SKM-1 (cell line): Measurements from ENCODE around the gene CIT.
"Not testable (repeated sequence)": the region's sequence is repeated elsewhere in the genome, so short reads cannot be mapped to it uniquely, and the experiment has no call there.

Experiments
- DNase-seq: peaks from one replicate; lab custom pipeline; 2025; ENCODE audit not compliant: unreplicated experiment; lab: John Stamatoyannopoulos, UW

CIT gene

DNA sequence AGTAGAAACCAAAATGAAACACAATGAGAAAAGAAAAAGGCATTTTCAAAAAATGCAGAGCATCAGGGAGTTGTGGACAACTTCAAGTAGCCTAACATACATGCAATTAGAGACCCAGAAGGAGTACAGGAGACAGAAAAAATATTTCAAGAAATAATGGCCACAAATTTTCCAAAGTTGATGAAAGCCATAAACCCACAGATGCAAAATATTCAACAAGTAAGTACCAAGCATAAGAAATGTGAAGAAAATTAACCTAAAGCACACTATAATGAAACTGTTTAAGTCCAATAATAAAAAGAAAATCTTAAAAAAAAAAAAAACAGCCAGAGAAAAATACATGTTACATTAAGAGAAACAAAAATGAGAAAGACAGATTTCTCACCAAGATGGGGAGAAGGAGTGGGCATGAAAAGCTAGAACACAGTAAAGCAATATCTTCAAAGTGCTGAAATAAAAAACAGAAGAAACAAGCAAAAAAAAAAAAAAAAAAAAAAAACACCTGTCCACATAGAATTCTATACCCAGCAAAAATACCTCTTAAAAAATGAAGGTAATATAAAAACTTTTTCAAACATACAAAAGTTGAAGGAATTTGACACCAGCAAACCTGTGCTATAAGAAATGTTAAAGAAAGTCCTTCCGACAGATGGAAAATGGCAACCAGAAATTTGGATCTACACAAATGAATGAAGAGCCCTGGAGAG, 132.1 kb downstream of the CIT start:
- no peak for DNase-seq

DNA sequence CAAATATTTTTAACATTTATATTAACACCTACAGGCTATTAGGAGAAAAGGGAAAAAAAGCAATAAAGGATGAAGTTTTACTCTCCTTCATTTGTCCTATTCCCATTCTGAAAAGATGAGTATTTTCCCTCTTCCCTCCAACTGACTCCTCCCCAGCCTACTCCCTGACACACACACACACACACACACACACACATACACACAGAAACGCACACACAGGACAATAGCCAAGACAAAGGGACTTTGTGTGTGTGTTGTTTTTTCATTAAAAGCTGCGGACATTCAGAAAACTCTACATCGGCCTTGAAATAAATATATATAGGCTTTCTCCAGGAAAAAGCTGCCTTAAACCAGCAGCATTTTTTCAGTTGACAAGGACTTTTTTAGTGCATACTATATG, 134.4 kb downstream of the CIT start:
- DNase-seq = no peak

DNA sequence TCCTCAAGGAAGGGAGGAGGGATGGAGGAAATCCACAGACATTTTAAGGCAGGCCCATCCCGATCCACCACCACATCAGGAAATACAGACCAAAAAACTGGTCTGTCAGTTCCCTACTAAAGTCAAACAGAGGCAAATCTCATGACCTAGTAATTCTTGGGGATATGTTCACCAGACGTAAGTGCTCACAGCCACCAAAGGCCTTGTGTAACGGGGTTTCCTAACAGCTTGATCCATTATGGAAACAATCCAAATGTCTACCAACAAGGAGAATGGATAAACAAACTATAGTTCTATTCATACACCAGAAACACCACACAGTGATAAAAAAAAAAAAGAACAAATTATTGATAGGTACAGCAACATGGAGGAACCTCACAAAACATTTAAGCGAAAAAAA, 136.3 kb downstream of the CIT start:
- no peak for DNase-seq

DNA sequence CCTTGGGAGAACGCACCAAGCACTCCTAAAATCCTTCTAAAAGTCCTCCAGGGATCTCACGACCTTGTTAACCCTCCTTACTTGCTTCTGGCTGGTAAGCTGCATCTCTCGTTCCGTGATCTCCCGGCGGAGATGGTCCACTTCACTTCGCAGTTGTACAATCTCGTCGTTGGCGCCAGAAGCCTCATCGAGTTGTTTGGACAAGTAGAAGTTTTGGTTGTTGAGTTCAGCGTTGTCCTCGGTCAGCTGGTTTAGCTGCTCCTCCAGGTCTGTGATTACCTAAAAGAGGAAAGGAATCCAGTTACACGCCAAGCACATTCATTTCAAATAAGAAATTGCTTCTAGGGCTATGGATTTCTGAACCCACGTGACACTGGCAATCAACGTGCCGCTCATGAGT, 142.0 kb downstream of the CIT start:
- no peak for DNase-seq

DNA sequence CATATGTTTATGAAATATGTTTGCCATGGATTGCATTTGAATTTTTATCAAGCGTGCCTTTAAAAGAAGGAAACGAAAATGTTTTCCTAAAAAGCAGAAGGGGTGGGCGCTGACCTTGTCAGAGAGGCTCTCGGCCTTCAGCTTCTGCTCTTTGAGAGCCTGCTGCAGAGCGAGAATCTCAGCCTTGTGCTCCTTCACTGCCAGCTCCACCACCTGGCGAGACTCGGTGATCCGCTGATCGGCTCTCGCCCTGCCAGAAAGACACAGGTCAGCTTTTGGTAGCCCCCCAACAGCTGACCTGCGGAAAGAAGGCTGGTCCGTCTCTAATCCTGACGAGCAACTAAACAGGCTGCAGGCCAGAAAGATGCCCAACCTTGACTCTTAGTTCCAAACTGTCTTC, 146.7 kb downstream of the CIT start:
- no peak for DNase-seq

DNA sequence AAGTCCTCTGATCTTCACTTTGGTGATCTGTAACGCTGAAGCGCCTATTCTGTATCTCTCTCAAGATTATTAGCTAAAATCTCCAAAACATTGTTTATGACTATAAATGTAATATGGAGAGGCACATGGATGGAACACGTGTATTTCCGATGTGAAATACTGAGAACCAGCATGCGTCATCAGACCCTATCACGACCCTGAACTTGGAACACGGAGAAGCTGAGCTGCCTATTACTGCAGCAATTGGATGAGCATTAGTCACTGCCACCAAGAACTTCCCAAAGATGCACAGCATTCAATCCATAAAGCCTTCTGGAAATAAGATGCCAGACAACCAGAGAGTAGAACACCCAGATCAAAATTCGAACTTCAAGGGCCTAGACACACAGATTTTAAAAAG, 147.2 kb downstream of the CIT start:
- DNase-seq = no peak

DNA sequence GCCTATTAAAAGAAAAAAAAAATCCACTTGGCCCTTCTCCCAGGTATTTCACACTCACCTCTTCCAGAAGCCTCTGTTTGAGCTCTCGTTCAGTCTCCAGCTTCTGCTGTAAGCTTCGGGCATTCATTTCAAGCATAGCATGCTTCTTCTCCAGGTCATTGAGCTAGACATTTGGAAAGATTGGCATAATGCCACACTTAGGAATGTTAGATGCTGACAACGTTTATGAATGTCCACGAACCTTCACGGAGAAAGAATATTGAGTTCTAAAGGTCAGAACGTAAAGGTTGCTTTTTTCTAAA, 148.7 kb downstream of the CIT start:
- DNase-seq = no peak

DNA sequence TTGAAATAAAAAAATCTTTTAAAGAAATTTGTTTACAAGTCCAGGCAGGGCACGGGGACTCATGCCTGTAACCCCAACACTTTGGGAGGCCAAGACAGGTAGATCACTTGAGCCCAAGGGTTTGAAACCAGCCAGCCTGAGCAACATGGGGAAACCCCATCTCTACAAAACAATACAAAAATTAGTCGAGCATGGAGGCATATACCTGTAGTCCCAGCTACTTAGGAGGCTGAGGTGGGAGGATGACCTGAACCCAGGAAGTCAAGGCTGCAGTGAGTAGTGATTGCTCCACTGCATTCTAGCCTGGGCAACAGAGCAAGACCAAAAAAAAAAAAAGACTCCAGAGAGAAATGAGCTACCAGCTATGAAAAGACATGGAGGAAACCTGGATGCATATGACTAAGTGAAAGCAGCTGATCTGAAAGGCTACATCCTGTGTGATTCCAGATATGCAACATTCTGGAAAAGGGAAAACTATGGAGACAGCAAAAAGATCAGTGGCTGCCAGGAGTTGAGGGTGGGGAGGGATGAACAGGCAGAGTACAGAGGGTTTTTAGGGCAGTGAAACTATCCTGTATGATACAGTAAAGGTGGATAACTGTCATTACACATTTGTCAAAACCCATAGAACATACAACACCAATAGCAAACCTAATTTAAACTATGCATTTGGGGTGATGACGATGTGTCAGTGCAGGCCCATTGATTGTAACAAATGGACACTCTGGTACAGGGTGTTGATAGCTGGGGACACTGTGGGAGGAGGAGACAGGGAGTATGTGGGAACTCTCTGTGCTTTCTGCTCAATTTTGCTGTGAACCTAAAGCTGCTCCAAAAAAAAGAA, 149.3 kb downstream of the CIT start:
- no peak for DNase-seq

DNA sequence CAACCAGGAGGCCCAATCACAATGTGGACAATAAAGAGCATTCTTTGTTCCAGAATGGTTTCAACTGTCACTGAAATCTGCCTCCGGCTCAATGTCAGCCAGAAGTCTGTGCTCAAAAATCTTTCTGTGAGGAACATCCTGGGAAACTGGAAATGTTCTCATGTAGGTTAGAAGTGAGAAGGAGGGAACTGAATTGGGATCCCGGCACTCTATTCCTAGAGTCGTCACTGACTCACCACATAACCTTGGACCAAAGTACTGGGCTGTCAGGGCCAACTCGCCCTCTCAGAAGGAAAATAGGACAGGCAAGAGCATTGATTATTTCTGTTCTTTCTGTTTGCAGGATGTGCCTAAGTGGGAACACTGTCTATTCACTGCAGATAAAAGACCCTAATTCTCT, 151.6 kb downstream of the CIT start:
- DNase-seq = no peak

DNA sequence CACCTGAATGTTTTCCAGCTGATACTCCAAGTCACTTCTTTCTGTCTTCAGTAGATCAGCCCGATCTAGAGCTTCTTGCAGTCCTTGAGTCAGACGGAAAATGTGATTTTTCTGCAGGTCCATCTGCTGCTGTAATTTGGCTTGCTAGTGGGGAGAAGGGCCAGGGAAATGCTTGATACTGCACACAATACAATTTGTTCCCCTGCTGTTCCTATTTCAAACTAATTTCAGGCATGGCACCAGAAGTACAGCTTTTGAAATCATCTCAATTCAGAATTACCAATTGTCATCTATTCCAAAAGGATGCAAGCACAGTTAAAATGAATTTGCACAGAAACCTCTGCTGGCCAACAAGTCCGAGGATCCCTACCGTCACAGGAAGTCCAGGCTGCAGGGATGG, 155.8 kb downstream of the CIT start:
- DNase-seq = no peak

DNA sequence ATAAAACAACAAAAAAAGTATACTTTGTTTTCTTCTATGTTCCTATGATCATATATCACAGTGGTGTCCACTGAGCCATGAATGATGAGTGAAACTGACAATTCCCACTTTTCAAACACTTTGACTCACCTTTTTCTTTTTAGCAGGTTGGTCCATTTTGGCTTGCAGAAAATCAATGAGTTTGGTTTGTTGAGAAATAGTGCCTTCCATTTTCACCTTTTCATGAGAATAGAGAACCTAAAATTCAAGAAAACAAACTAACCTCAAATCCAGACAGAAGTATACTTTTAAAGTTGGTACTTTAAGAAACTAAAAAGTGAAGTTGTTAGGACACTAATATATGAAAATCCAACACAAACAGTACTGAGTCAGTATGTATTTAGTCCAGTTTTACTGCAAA, 156.8 kb downstream of the CIT start:
- no peak for DNase-seq

DNA sequence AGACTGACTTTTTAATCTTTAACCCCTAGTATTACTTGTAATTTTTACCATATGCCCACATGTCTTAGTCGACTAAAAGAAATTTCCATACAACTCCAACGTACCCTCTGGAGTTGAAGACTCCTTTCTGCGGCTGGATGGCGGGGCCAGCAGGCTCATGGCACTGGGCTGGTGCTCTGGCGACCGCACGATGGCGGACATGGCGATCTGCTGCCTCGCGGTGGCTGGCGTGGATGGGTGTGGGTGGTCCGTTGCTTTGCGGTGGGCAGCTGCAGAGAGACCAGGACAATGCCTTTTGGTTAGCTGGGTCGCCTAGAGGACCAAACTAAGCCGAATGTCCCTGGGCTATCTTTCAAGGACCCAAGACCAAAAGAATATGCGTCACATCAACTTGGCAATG, 159.0 kb downstream of the CIT start:
- DNase-seq = no peak

DNA sequence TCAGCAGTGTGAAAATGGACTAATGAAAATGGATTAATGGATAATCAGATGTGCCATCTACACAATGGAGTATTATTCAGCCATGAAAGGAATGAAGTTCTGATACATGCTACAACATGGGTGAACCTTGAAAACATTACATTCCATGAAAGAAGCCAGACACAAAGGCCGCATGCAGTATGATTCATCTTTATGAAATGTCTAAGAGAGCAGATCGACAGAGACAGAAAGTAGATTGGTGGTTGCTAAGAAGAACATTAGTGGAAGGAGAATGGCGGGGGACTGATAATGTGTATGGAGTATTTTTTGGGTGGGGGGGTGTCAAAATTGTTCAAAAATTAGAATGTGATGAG, 161.9 kb downstream of the CIT start:
- DNase-seq = no peak

DNA sequence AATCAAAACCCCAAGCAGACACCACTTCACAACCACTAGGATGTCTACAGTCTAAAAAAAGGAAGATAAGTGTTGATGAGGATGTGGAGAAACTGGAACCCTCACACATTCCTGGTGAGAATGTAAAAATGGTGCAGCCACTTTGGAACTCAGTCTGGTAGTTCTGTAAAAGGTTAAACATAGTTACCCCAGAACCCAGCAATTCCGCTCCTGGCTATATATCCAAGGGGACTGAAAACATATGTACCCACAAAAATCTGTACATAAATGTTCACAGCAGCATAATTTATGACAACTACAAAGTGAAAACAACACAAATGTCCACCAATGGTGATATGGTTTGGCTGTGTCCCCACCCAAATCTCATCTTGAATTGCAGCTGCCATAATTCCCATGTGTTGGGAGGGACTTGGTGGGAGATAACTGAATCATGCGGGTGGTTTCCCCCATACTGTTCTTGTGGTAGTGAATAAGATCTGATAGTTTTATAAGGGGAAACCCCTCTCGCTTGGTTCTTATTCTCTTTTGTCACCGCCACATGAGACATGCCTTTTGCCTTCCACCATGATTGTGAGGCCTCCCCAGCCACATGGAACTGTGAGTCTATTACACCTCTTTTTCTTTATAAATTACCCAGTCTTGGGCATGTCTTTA, 162.4 kb downstream of the CIT start:
- no peak for DNase-seq

DNA sequence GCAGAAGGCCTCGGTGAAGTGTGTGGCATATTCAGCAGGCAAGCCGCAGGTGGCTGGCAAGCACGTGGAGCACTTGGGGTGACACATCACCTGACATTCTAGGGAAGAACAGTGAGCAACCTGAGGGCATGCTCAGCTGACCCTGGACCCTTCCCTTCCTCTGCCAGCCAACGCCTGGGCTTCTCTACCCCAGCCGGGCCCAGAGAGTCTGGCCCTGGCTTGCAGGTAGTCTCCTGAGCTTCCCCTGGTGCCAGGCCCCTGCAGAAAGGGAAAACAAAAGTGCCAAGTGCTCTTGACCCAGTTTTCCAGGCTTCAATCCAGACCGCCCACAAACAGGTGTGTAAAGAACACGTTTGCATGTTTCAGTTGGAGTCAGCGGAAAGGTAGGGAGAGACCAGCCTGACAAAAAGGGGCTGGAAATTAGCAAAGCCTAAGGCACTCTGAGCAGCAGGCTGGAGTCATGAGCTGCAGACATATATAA, 163.5 kb downstream of the CIT start:
- no peak for DNase-seq

DNA sequence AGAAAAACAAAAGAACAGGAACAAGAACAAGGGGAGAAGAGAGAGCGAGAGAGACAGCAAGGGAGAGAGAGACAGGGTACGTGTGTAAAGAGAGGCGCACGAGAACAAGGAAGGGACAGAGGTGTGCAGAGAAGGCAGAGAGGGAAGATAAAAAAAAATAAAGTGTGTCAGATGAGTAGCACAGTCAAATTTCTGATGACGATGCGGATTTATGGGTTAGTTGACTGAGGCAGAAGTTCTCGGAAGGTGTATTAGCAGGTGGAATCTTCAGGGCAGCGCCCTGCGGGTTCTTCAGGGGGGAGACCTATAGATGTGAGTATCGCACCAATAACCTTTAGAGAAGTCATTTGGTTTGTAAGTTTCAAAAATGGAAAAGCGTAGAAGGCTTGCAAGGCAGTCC, 164.4 kb downstream of the CIT start:
- DNase-seq = no peak

DNA sequence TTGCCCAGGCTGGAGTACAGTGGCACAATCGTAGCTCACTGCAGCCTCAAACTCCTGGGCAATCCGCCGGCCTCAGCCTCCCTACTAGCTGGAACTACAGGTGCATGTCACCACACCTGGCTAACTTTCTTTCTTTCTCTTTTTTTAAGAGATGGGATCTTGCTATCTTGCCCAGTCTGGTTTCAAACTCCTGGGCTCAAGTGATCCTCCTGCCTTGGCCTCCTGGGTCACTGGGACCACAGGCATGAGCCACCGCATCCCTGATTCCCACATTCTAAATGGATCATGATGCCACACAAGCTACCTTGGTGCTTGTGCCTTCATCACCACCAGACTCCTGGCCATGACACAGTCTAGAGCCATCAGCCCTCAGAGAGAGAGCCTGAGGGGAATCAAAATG, 165.4 kb downstream of the CIT start:
- DNase-seq = no peak

DNA sequence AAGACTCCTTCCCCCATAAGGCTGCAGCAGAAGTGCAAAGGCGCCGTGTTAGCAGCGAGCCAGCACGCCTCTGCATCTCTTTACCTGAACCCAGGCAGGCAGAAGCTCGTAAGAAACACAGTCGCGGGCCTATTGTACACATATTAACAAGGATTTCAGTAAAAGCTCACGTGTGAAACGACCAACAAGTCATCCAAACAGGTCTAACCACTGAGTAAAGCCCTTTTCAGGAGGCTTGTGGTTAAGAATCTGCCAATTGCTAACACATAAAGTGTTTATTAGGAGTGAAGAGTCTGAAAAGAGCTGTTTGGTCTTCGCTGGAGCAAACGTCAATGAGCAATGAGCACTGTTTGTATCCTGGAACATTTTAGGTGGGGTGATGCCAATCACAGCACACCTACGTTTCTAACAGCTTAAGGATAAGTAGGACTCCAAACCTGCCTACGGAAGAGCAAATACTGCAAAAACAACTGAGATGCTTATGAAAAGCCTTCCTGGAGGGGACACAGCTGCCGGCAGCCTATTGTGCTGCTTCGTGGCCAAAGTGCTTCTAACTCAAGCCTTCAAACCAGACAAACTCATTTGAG, 166.1 kb downstream of the CIT start:
- no peak for DNase-seq

DNA sequence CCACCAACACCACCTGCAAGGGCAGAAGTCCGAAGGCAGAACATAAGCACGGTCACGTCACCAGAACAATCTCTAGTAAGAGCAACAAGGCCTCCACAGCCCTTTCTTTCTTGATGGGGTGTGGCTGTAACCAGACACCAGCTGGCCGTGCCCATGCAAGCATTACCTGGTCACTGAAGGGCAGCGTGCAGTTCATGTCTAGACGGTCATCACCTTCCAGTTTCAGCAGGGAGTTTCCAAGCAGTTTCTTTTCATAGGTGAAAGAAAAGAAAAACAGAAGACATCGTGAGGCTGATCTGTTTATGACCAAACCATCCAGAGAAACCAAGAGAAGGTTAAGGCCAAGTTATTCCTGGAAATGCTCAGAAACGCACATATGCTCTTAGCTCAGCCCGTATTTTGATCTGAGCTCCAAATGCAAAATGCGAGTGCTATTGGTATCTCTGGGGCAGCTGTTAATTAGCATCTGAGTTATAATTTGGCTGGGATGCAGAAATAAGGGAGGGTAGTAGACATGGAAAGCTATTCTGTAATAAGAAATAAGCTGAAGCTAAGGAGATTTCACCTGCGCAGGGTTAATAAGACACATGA, 166.7 kb downstream of the CIT start:
- no peak for DNase-seq

DNA sequence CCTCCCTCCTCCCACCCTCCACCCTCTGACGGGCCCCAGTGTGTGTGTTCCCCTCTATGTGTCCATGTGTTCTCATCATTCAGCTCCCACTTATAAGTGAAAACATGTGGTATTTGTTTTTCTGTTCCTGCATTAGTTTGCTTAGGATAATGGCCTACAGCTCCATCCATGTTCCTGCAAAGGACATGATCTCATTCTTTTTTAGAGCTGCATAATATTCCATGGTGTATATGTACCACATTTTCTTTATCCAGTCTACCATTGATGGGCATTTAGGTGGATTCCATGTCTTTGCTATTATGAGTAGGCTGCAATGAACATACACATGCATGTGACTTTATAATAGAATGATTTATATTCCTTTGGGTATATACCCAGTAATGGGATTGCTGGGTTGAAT, 170.7 kb downstream of the CIT start:
- not testable (repeated sequence) for DNase-seq

DNA sequence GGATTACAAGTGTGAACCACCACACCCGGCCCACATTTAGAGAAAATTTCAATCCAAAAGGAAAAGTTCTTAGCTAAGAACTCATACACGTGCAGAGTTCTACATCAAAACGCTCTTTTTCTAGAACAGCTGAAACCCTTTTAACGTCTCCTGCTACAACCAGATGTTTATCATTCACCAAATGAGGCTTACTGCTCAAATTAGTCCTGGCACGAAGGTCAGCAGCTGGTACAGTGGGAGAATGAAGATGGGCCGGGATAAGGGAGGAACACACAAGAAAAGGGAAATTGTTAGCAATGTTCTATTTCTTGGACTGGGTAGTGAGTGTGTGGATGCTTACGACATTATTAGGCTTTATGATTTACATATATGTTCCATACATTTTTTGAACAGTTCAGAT, 171.9 kb downstream of the CIT start:
- DNase-seq = no peak
